ENCODE data around the gene ATP11B.

Gene ATP11B

GRCh38 chr3:182910936-182911781, 117.9 kb downstream of the ATP11B start:
- DNase-seq (ENCODE audit: low read depth) = no peak
- no peak for TF ChIP-seq CTCF (conservative IDR thresholded peaks at IDR 0.05; ENCODE audit: low read depth, low read length)
- H3K4me3 ChIP-seq (ENCODE audit: low read depth, low read length) = no peak overlapping the region

GRCh38 chr3:182911782-182912111, 118.4 kb downstream of the ATP11B start:
- TF ChIP-seq CTCF (conservative IDR thresholded peaks at IDR 0.05; ENCODE audit: low read depth, low read length) = no peak
- no peak for DNase-seq (ENCODE audit: low read depth)

GRCh38 chr3:182912474-182912873, 119.2 kb downstream of the ATP11B start:
- no peak overlapping the region for H3K4me3 ChIP-seq (ENCODE audit: low read depth, low read length)
- TF ChIP-seq CTCF (conservative IDR thresholded peaks at IDR 0.05; ENCODE audit: low read depth, low read length) = no peak
- no peak for DNase-seq (ENCODE audit: low read depth)

More at GRCh38 chr3:182911782-182912111, 118.4 kb downstream of the ATP11B start:
- H3K4me3 ChIP-seq (ENCODE audit: low read depth, low read length) = no peak overlapping the region

GRCh38 chr3:182913889-182914288, 120.6 kb downstream of the ATP11B start:
- no peak overlapping the region for H3K4me3 ChIP-seq (ENCODE audit: low read depth, low read length)
- no peak for DNase-seq (ENCODE audit: low read depth)
- no peak for TF ChIP-seq CTCF (conservative IDR thresholded peaks at IDR 0.05; ENCODE audit: low read depth, low read length)

GRCh38 chr3:182914341-182914740, 121.0 kb downstream of the ATP11B start:
- DNase-seq (ENCODE audit: low read depth) = no peak
- H3K4me3 ChIP-seq (ENCODE audit: low read depth, low read length) = no peak overlapping the region
- no peak for TF ChIP-seq CTCF (conservative IDR thresholded peaks at IDR 0.05; ENCODE audit: low read depth, low read length)

GRCh38 chr3:182917134-182917533, 123.8 kb downstream of the ATP11B start:
- no peak for TF ChIP-seq CTCF (conservative IDR thresholded peaks at IDR 0.05; ENCODE audit: low read depth, low read length)
- no peak for DNase-seq (ENCODE audit: low read depth)

GRCh38 chr3:182919866-182920357, 126.6 kb downstream of the ATP11B start:
- no peak overlapping the region for H3K4me3 ChIP-seq (ENCODE audit: low read depth, low read length)
- TF ChIP-seq CTCF (conservative IDR thresholded peaks at IDR 0.05; ENCODE audit: low read depth, low read length) = no peak
- DNase-seq (ENCODE audit: low read depth) = no peak

More at GRCh38 chr3:182917134-182917533, 123.8 kb downstream of the ATP11B start:
- no peak overlapping the region for H3K4me3 ChIP-seq (ENCODE audit: low read depth, low read length)
